H1 (cell line): ENCODE measurements around the gene SLC39A10.

Experiments
- CBX5 ChIP-seq: fragments of 300-800, 300-1000 bp; sonication (generic); IDR thresholded peaks from 2 replicates; pipeline ENCODE4 v1.7.1; 2016; ENCODE audit warnings: antibody characterized with exemption, low read length, low read depth
- CHD2 ChIP-seq: IDR thresholded peaks from 2 replicates; pipeline ENCODE4 v1.6.1; 2012; ENCODE audit warnings: low read length, improper control_type of control experiment
- GABPA ChIP-seq: IDR thresholded peaks from 2 replicates; pipeline ENCODE4 v1.6.1; 2011; ENCODE audit warnings: mild to moderate bottlenecking, low read length, moderate library complexity, borderline replicate concordance; ENCODE audit not compliant: insufficient read depth
- POLR2A ChIP-seq, 2 experiments: IDR thresholded peaks; 1 replicate in 1 of 2; 2 replicates in 1 of 2; pipeline ENCODE4 v1.6.1; 2011; ENCODE audit warnings: low read depth in 2 of 2, low read length in 2 of 2, mild to moderate bottlenecking in 2 of 2; ENCODE audit errors: control extremely low read depth in 1 of 2
- RAD21 ChIP-seq, 2 experiments: IDR thresholded peaks in 1 of 2; conservative IDR thresholded peaks in 1 of 2; 2 replicates each; pipeline ENCODE4 v1.6.1; 2011; ENCODE audit warnings: low read depth in 2 of 2, low read length in 2 of 2, improper control_type of control experiment in 1 of 2, inconsistent platforms in 1 of 2, mild to moderate bottlenecking in 1 of 2, moderate library complexity in 1 of 2
- SUZ12 ChIP-seq: fragments of 200-600 bp; sonication (generic); IDR thresholded peaks from 2 replicates; pipeline ENCODE4 v1.6.1; 2012; ENCODE audit warnings: mild to moderate bottlenecking, inconsistent platforms, low read length, moderate library complexity, mixed read lengths
- TF ChIP-seq, protein P1 (sequence below), 3 experiments: IDR thresholded peaks; 1 replicate in 2 of 3; 2 replicates in 1 of 3; pipeline versions ENCODE4 v1.5.1 to v1.6.1; 2011; ENCODE audit warnings: low read length in 3 of 3, mild to moderate bottlenecking in 3 of 3, inconsistent platforms in 2 of 3, low read depth in 1 of 3, moderate library complexity in 1 of 3; ENCODE audit not compliant: insufficient read depth in 1 of 3; ENCODE audit errors: control extremely low read depth in 1 of 3

- TF ChIP-seq GABPA (no peak), SUZ12 (no peak), CHD2 (no peak), POLR2A (IDR thresholded peaks at IDR 0.05; ENCODE audit: control extremely low read depth in 1 of 2, low read depth in 2 of 2, low read length in 2 of 2) (no peak), RAD21 (IDR thresholded peaks at IDR 0.05 in 1 of 2, conservative IDR thresholded peaks at IDR 0.05 in 1 of 2; ENCODE audit: low read depth in 2 of 2, low read length in 2 of 2) (no peak), CBX5 (no peak)
- TF ChIP-seq, protein P1, sequence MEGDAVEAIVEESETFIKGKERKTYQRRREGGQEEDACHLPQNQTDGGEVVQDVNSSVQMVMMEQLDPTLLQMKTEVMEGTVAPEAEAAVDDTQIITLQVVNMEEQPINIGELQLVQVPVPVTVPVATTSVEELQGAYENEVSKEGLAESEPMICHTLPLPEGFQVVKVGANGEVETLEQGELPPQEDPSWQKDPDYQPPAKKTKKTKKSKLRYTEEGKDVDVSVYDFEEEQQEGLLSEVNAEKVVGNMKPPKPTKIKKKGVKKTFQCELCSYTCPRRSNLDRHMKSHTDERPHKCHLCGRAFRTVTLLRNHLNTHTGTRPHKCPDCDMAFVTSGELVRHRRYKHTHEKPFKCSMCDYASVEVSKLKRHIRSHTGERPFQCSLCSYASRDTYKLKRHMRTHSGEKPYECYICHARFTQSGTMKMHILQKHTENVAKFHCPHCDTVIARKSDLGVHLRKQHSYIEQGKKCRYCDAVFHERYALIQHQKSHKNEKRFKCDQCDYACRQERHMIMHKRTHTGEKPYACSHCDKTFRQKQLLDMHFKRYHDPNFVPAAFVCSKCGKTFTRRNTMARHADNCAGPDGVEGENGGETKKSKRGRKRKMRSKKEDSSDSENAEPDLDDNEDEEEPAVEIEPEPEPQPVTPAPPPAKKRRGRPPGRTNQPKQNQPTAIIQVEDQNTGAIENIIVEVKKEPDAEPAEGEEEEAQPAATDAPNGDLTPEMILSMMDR (IDR thresholded peaks at IDR 0.05; ENCODE audit: control extremely low read depth in 1 of 3, insufficient read depth in 1 of 3, low read depth in 1 of 3, low read length in 3 of 3): no peak
These were observed 112.9 kb downstream of the SLC39A10 start for GRCh38 chr2:195769975-195770374.
